HG02943 (cell line): Measurements from ENCODE around the gene NCF2.
"Not testable (repeated sequence)": the region's sequence is repeated elsewhere in the genome, so short reads cannot be mapped to it uniquely, and the experiment has no call there.

Source experiments
- ATAC-seq: cut with Tn5 transposase; IDR thresholded peaks from one replicate; pipeline ENCODE4 v1.9.1; 2021; ENCODE audit warnings: mild to moderate bottlenecking, low read depth, moderate library complexity; ENCODE audit not compliant: unreplicated experiment

NCF2 gene

DNA sequence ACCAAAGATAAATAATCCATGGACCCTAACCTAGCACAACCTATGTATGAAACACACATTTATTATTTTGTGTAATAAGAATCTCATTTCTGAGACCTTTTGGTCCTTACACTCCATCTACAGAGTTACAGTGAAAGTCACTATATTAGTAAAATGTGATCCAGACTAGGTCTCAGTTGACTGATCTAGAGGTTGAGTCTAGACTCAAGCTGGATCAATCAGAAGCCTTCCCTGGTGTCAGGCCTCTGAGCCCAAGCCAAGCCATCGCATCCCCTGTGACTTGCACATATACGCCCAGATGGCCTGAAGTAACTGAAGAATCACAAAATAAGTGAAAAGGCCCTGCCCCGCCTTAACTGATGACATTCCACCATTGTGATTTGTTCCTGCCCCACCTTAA is 22.7 kb upstream of the NCF2 start:
- not testable (repeated sequence) for ATAC-seq

DNA sequence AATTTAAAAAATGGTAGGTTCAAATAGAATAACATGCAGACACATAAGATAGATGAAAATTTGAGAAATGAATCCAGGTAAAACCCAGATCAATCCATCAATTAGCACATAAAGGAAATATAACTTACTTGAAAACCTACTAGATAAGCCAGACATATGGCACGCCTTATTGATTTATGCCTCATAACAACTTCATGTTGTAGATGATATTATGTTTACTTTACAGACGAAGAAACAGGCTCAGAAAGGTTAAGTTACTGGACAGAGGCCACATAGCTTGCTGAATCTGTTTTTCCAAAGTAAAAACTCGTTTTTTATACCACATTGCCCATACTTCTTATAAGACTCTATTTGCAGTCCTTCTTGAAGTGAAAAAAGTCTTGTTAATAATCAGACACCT is 22.1 kb upstream of the NCF2 start:
- ATAC-seq, result no peak

GRCh38 chr1:183611021-183611420 is 20.8 kb upstream of the NCF2 start:
- ATAC-seq, result no peak

DNA sequence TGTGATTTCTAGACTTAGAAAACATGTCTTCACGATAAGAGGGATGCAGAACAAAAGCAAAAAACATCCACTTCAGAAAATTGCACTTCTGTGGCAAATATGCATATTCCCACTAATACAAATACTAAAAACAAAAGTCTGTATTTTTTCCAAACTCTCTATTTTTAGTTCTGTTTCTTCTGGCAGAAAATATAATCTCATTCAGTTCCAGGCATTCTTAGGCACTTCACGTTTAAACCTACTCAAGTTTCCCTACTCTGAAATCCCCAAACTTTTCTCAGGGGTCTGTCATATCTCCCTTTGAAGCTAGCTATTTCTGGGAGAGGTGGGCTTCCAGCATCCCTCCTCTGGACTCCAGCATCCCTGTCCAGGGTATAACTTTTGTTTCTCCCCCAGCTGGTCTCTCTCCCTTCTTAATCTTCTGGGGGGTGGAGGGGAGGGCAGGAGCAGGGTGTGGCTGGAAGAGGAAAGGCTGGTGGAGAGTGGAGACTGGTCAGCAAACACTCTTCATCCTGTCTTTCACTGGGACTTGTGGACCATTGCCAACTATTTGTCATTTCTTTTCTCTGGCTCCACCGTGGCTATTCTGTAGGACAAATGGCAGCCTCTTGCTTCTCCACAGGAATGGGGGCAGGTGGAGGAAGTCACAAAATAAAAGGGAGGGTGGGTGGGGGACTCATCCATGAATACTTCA is 19.6 kb upstream of the NCF2 start:
- no peak for ATAC-seq

- peak; percentile 34 for ATAC-seq
Observed at GRCh38 chr1:183609313-183609712, 19.1 kb upstream of the NCF2 start.

DNA sequence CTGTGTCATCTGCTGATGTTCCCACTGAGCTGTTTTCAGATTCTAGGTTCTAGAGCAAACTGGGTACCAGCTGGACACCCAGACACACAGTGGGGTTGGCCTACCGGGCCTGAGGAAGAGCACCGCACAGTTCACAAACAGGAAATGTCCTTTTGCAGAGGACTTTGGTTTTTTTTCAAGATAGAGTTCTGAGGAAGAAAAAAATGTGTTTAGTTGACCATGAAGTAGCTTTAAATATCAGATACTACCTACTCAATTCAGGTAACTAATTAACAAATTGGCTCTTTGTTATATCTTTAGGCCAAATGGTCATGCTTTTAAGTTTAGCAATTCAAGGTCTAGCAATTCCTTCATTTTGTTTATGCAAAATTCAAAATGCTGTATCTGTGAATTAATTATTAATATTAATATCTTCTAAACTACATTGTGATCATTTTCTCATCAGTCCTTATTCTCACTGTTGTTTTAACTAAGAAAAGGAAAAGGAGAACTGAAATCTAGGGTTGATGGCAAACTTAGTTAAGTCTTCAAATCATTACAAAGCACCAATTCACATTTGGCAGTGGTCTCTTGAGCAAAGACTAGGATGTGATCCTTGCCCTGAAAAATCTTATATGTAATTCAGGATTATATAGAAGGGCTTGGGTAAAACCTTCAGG is 17.2 kb upstream of the NCF2 start:
- ATAC-seq, result no peak

GRCh38 chr1:183605904-183606303 is 15.6 kb upstream of the NCF2 start:
- no peak for ATAC-seq

DNA sequence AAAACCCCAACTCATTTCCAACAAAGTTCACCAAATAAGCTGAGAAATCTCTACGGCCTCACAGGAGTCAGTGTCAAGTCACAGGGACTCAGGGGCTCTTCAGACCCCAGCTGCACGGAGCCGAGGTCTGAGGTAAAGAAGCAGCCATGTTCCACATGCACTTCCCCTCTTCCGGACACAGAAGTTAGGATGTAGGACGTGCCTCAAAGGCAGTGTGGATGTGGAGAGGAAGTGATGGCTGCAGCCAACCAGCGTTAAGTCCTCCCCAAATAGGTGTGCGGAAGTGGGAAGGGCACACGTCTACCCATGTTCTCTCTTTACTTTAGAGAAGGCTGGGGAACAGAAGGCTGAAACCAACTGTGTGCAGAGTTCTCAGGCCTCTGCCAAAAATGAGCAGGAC is 14.6 kb upstream of the NCF2 start:
- peak; percentile 16 for ATAC-seq

GRCh38 chr1:183604038-183604808 is 14.0 kb upstream of the NCF2 start:
- peak; percentile 53 for ATAC-seq

DNA sequence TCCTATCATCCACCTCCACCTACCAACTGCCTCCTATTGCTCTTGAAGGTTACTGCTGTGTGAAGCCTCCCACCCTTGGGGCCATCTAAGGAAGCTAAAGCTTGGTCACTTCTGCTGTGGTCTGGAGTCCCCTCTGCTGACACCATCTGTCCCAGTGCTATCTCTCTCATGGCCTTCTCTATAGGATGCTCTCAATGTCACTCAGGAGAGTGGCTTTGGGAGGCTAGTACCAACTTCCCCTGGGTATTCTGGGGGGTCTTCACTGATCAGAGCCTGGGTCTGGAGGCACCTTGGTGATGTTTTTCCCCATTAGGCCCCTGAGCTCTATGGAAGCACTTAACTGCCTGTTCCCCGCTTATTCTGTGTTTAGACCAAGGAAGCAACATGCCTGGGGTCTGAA is 12.3 kb upstream of the NCF2 start:
- no peak for ATAC-seq

- no peak for ATAC-seq
Observed at GRCh38 chr1:183600634-183601033, 10.4 kb upstream of the NCF2 start.

DNA sequence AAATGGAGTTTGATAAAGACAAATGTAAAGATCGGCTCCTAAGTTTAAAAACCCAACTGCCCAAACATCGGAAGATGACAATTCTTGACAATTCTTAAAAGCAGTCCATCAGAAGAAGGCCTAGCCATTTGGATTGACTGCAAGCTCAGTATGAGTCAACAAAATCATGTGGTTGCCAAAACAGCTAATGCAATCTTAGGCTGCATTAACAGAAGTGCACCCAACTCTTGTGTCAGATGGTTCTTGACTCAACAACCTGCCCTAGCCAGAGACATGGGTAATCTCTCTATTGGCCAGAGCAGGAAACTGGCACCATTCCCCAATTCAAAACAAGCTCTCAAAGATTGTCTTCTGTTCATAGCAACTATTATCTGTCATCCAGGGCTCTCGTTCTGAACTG is 9.9 kb upstream of the NCF2 start:
- ATAC-seq, result no peak

DNA sequence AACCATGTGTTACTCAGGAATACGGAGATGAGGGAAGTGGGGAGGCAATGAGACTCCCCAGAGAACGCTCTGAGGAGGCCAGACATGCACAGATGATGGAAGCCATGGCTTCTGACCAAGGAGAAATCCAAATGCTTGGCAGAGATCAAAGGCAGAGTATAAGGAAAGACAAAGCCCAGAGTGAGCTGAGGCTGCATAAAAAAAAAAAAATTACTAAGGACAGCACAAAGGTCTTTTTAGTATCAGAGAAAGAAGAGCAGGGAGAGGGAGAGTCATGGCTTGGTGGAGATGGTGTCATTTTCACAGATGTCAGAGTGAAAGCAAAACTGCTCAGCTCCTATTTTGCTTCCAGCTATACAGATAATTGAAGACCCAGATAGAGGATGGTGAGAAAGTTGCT is 8.1 kb upstream of the NCF2 start:
- ATAC-seq, result no peak

DNA sequence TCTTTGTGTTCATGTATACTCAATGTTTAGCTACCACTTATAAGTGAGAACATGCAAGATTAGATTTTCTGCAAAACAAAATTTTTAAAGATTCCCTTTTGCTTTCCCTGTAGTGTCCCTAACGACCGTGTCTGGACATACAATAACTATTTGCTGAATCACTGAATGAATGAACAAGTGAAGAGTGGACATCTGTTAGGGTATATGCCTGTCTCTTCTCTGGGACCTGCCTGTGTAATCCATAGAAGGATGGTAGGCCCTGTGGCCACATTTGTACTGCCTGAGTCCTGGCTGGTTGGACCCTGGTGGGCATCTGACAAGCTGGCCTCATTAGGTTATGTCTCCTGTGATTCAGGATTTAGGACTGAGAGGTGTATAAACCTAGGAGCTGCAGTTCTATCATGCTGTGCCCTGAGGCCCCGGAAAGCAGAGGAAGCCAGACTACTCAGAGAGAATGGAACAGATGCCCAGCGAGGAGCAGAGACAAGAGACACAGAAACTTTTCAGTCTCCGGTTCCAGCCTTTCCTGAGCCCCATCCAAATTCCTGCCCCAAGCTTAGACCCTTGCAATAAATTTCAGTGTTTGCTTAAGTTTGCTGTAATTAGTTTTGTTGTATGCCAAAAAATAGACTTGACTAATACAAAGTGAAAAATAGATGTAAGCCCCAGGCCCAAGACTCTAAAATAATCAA is 7.5 kb upstream of the NCF2 start:
- ATAC-seq, result no peak

- no peak for ATAC-seq
Observed at GRCh38 chr1:183596500-183596899, 6.2 kb upstream of the NCF2 start.

- ATAC-seq, result no peak
Observed at GRCh38 chr1:183595537-183595936, 5.3 kb upstream of the NCF2 start.

DNA sequence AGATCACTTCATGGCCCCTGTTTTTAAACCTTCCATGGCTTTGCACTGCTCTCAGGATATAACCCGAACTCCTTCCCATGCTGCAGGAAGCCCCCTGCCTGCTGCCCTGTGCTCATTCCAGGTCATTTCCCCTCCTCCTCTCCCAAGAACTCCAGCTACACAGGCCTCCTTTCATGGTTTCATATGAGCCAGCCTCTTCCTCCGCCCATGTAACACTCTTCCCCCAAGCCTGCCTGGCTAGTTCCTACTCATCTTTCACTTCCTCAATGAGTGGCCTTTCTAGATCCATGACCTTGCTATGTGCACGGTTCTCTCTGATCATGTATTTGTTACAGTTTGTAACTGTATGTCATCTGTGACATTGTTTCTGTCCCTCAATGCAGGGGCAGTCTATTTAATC is 3.1 kb upstream of the NCF2 start:
- ATAC-seq, result peak; percentile 47

DNA sequence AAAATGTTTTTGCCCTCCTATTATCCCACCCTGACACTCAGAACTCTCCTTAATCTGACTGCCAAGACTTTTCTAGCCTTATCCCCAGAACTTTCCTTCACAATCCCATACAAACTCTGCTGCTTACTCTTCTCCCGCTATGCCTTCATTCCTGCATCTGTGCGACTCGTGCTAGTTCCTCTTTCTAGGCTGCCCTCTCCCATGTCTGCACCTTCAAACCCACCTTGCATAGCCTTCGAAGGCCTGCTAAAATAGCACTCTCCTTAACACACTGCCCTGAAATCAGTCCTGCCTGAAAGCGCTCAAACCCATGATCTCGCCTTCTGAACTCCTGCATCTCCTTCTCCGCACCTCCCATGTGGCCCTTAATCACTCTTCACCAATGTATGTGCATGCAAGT is 2.5 kb upstream of the NCF2 start:
- ATAC-seq, result no peak

DNA sequence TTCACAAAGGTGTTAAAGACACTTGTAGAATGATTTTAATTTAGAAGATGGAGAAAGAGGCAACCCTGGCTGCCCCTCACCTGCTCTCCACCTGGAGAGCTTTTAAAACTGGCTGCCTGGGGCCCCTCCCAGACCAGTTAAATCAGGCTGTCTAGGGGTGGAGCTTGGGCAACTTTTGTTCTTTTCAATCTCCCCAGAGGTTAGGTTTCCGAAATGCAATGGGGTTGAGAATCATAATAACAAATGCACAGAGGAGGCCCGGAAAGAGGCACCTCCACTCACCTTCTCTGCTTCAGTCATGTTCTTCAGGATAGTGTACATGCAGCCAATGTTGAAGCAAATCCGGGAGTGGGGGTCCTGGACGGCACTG is 400 bp downstream of the NCF2 start:
- ATAC-seq, result no peak

- no peak for ATAC-seq
Observed at GRCh38 chr1:183589384-183589783, 875 bp downstream of the NCF2 start.

DNA sequence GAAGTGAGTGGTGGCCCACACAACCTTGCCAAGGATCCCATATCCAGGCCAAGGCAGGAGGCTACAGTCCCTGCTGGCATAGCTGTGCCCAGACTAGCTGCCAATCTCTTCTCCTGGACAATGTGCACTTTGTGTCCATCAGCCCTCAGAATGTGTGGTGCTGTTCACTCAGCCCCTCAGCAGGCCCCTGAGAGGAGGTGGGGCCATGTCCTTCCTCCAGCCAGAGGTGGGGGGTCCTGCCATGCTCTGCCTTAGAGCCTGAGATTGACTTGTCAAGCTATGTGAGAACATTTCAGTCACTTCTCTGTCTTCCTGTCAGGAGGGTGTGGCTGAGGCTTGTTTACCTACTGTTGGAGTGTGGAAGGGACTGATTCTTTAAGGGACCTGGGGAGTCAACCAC is 1.4 kb downstream of the NCF2 start:
- no peak for ATAC-seq
